Breast epithelium (tissue), 4 donors: ENCODE measurements around the gene CAMSAP1. TPM values are rescaled to one million over a fixed set of nuclear protein-coding genes. Genes with fewer than 3 reads are reported as not detected.

Experiments used
- DNase-seq, 2 donors: peaks; one replicate each; pipeline ENCODE4 v3.0.0-alpha.2; 2019; ENCODE audit warnings: low spot score in 2 of 2
- H3K27ac ChIP-seq, 2 donors: fragments of 200-600 bp; sonication (generic) in 1 of 2; one replicate each; pipeline ENCODE4 v1.5.1; 2016 to 2019; ENCODE audit warnings: mild to moderate bottlenecking in 1 of 2
- H3K27me3 ChIP-seq, 2 donors: fragments of 200-600 bp; sonication (generic) in 1 of 2; one replicate each; pipeline versions ENCODE4 v1.5.1 to v1.6.0; 2017 to 2019; ENCODE audit warnings: control low read depth in 1 of 2, mild to moderate bottlenecking in 1 of 2
- H3K36me3 ChIP-seq: fragments of 200-600 bp; one replicate; pipeline ENCODE4 v1.5.1; 2019
- H3K4me1 ChIP-seq, 2 donors: fragments of 200-600 bp; sonication (generic); one replicate each; pipeline ENCODE4 v1.5.1; 2016 to 2019; ENCODE audit warnings: control low read depth in 1 of 2
- H3K4me3 ChIP-seq, 3 donors: fragments of 200-600 bp; sonication (generic); 1 replicate in 2 of 3; 2 replicates in 1 of 3; pipeline ENCODE4 v1.5.1; 2016 to 2019; ENCODE audit warnings: mild to moderate bottlenecking in 3 of 3, moderate library complexity in 2 of 3
- H3K9me3 ChIP-seq, 2 donors: fragments of 200-600 bp; sonication (generic) in 1 of 2; one replicate each; pipeline ENCODE4 v1.5.1; 2016 to 2019; ENCODE audit warnings: control low read depth in 1 of 2
- POLR2A ChIP-seq: fragments of 450-650 bp; IDR thresholded peaks from one replicate; pipeline ENCODE4 v1.6.1; 2016; ENCODE audit warnings: antibody characterized with exemption, mild to moderate bottlenecking, moderate library complexity
- POLR2AphosphoS5 ChIP-seq, 3 donors: sonication (generic); formaldehyde crosslinking; IDR thresholded peaks; one replicate each; pipeline ENCODE4 v1.6.1; 2017; ENCODE audit warnings: antibody characterized with exemption in 3 of 3
- intact Hi-C: fragments of 100-400 bp; cut with DNase I; formaldehyde crosslinking; loops from one replicate; pipeline ENCODE4 v1.15.1; 2023; ENCODE audit warnings: low total_unique reads
- total RNA-seq, 3 donors: library from RNA; depleted of rRNA; stranded (reverse); fragments of >200 nt; gene quantifications; one replicate each; pipeline ENCODE4 v1.1.0, GENCODE V29; 2016
- TF ChIP-seq, protein P1 (sequence below), 3 donors: fragments of 450-650 bp; IDR thresholded peaks; one replicate each; pipeline ENCODE4 v1.5.1; 2016 to 2017; ENCODE audit warnings: antibody characterized with exemption in 3 of 3, mild to moderate bottlenecking in 3 of 3, moderate library complexity in 3 of 3

The CAMSAP1 gene
- total RNA-seq, 3 donors from 2014 or later: 25.0 to 29.8 (median 29.0) TPM

DNA sequence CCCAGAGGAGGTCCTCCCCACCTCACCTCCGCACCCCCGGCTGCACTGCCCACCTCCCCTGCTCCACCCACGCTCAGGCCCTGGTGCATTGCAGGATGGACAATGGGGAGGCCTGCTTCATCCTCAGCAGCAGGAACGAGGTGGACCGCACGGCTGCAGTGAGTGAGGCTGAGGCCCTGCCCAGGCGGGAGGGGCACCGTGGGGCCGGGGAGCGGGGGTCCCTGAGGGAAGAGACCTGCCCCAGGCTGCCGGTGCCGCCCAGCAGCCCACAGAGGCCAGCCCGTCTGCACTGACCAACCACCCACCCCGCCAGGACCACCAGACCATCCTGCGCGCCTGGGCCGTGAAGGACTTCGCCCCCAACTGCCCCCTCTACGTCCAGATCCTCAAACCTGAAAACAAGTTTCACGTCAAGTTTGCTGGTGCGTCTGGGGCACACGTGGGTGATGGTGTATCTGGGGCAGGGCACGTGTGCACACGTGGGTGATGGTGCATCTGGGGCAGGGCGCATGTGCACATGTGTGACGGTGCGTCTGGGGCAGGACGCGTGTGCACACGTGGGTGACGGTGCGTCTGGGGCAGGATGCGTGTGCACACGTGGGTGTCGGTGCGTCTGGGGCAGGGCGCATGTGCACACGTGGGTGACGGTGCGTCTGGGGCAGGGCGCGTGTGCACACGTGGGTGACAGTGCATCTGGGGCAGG lies 138.7 kb downstream of the CAMSAP1 start:
- peaks cover 21 to 30% of the 10 kb centered on the region in 2 donors for H3K9me3 ChIP-seq
- no peaks in the 10 kb centered on the region for H3K36me3 ChIP-seq
- H3K4me1 ChIP-seq: no peaks in the 10 kb centered on the region
- H3K27me3 ChIP-seq: peaks cover 0 to 39% of the 10 kb centered on the region in 2 donors
- intact Hi-C loops: no loop called here
- DNase-seq: no peak
- no peak overlapping the region for H3K4me3 ChIP-seq
- TF ChIP-seq, protein P1, sequence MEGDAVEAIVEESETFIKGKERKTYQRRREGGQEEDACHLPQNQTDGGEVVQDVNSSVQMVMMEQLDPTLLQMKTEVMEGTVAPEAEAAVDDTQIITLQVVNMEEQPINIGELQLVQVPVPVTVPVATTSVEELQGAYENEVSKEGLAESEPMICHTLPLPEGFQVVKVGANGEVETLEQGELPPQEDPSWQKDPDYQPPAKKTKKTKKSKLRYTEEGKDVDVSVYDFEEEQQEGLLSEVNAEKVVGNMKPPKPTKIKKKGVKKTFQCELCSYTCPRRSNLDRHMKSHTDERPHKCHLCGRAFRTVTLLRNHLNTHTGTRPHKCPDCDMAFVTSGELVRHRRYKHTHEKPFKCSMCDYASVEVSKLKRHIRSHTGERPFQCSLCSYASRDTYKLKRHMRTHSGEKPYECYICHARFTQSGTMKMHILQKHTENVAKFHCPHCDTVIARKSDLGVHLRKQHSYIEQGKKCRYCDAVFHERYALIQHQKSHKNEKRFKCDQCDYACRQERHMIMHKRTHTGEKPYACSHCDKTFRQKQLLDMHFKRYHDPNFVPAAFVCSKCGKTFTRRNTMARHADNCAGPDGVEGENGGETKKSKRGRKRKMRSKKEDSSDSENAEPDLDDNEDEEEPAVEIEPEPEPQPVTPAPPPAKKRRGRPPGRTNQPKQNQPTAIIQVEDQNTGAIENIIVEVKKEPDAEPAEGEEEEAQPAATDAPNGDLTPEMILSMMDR (IDR thresholded peaks at IDR 0.05): no peak
- TF ChIP-seq POLR2A (no peak), POLR2AphosphoS5 (IDR thresholded peaks at IDR 0.05) (no peak)
- H3K27ac ChIP-seq: no peak overlapping the region

DNA sequence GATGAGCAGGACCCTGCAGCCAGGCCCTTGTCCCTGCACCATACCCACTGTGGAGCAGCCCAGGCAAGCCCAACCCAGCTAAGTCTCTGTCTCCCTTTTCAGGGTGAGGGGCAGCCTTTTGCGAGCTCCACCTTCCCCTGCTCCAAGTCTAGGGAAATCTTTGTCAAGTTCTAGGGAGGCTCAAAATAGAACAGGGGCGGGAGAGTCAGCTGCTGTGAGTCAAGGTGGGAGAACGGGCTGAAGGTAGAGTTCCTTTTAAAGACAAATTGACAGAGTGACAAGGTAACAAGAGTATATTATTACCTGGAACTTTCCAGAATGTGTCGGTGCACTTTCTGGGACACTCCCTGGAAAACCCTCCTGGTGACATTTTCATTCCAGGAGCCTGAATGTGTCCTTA lies 140.6 kb downstream of the CAMSAP1 start:
- peaks cover 0 to 30% of the 10 kb centered on the region in 2 donors for H3K27me3 ChIP-seq
- H3K4me1 ChIP-seq: no peaks in the 10 kb centered on the region
- H3K4me3 ChIP-seq: no peak overlapping the region
- intact Hi-C loops: loop anchor here (1.0 kb wide), 1 partner anchor 29 kb away; no protein-coding TSS in a partner anchor
- peaks cover 21 to 30% of the 10 kb centered on the region in 2 donors for H3K9me3 ChIP-seq
- TF ChIP-seq POLR2A (no peak), POLR2AphosphoS5 (IDR thresholded peaks at IDR 0.05) (no peak)
- TF ChIP-seq, protein P1 (IDR thresholded peaks at IDR 0.05): no peak
- DNase-seq: no peak
- H3K36me3 ChIP-seq: no peaks in the 10 kb centered on the region
- no peak overlapping the region for H3K27ac ChIP-seq

DNA sequence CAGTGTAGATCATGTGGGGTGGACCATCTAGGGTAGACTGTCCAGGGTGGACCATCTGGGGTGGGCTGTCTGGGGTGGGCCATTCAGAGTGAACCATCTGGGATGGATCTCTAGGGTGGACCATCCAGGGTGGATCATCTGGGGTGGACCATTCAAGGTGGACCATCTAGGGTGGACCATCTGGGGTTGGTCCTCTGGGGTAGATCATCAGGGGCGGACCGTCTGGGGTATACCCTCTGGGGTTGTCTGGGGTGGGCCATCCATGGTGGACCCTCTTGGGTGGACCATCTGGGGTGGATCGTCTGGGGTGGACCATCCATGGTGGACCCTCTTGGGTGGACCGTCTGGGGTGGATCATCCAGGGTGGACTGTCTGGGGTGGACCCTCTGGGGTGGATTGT lies 141.1 kb downstream of the CAMSAP1 start:
- no peak for DNase-seq
- H3K36me3 ChIP-seq: no peaks in the 10 kb centered on the region
- TF ChIP-seq, protein P1 (IDR thresholded peaks at IDR 0.05): no peak
- TF ChIP-seq POLR2A: no peak
- TF ChIP-seq POLR2AphosphoS5 (IDR thresholded peaks at IDR 0.05): no peak
- H3K4me1 ChIP-seq: no peaks in the 10 kb centered on the region
- H3K9me3 ChIP-seq: peaks cover 21 to 30% of the 10 kb centered on the region in 2 donors
- intact Hi-C loops: loop anchor here (1.0 kb wide), 1 partner anchor 29 kb away; no protein-coding TSS in a partner anchor
- no peak overlapping the region for H3K4me3 ChIP-seq
- peaks cover 0 to 25% of the 10 kb centered on the region in 2 donors for H3K27me3 ChIP-seq
- H3K27ac ChIP-seq: no peak overlapping the region

DNA sequence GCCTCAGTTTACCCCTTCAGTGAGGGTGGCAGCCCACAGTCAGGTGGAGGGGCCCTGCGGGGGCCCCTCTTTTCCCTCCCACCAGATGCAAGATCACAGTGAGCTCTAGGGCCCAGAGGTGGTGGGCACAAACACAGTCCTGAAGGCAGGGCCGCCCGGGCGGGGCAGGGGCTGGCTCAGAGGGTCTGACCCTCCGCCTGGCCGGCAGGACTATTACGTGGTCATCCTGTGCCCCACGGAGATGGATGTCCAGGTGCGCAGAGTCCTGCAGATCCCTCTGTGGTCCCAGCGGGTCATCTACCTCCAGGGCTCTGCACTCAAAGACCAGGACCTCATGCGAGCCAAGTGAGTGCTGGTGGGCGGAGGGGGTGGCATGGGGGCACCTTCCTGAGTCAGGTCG lies 141.9 kb downstream of the CAMSAP1 start:
- intact Hi-C loops: no loop called here

DNA sequence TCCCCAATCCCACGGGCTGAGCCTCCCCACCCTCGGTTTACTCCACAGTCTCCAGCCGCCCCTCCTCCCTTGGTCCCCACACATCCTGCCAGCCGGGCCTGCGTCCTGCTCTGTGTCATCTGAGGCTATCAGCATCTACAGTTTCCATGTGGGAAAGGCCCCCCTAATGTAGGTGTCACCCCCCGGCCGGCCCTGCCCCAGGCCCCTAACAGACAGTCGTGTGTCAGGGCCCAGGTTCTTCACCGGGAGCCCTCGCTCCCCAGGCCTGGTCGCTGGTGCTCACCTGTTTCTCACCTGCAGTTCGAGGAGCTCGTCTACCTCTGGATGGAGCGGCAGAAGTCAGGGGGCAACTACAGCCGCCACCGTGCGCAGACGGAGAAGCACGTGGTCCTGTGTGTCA lies 142.6 kb downstream of the CAMSAP1 start:
- DNase-seq: no peak
- no peak overlapping the region for H3K4me3 ChIP-seq
- no peaks in the 10 kb centered on the region for H3K36me3 ChIP-seq
- H3K9me3 ChIP-seq: peaks cover 21 to 30% of the 10 kb centered on the region in 2 donors
- intact Hi-C loops: no loop called here
- H3K27me3 ChIP-seq: peaks cover 0 to 25% of the 10 kb centered on the region in 2 donors
- H3K4me1 ChIP-seq: no peaks in the 10 kb centered on the region
- no peak overlapping the region for H3K27ac ChIP-seq
- TF ChIP-seq, protein P1 (IDR thresholded peaks at IDR 0.05): no peak
- TF ChIP-seq POLR2A (no peak), POLR2AphosphoS5 (IDR thresholded peaks at IDR 0.05) (no peak)

More for the DNA sequence above, 141.9 kb downstream of the CAMSAP1 start:
- no peaks in the 10 kb centered on the region for H3K4me1 ChIP-seq
- H3K27me3 ChIP-seq: peaks cover 0 to 25% of the 10 kb centered on the region in 2 donors
- H3K36me3 ChIP-seq: no peaks in the 10 kb centered on the region
- no peak overlapping the region for H3K4me3 ChIP-seq
- no peak overlapping the region for H3K27ac ChIP-seq
- DNase-seq: no peak
- peaks cover 21 to 30% of the 10 kb centered on the region in 2 donors for H3K9me3 ChIP-seq
- no peak for TF ChIP-seq POLR2AphosphoS5 (IDR thresholded peaks at IDR 0.05)
